HT-29 (cell line): Measurements from ENCODE around the gene CALHM1. TPM values are rescaled to one million over a fixed set of nuclear protein-coding genes. Genes with fewer than 3 reads are reported as not detected.
"Not testable (repeated sequence)": the region's sequence is repeated elsewhere in the genome, so short reads cannot be mapped to it uniquely, and the experiment has no call there.

Experiments used
- DNase-seq: peaks from one replicate; pipeline ENCODE4 v3.0.0-alpha.2; 2015; ENCODE audit warnings: low spot score
- total RNA-seq: library from RNA; depleted of rRNA; stranded (reverse); fragments of >200 nt; shearing (Covaris generic); gene quantifications from 2 replicates; pipeline ENCODE4 v1.2.3, GENCODE V29; 2014

CALHM1 gene
- total RNA-seq, 1 experiment from 2014 or later = not detected

DNA sequence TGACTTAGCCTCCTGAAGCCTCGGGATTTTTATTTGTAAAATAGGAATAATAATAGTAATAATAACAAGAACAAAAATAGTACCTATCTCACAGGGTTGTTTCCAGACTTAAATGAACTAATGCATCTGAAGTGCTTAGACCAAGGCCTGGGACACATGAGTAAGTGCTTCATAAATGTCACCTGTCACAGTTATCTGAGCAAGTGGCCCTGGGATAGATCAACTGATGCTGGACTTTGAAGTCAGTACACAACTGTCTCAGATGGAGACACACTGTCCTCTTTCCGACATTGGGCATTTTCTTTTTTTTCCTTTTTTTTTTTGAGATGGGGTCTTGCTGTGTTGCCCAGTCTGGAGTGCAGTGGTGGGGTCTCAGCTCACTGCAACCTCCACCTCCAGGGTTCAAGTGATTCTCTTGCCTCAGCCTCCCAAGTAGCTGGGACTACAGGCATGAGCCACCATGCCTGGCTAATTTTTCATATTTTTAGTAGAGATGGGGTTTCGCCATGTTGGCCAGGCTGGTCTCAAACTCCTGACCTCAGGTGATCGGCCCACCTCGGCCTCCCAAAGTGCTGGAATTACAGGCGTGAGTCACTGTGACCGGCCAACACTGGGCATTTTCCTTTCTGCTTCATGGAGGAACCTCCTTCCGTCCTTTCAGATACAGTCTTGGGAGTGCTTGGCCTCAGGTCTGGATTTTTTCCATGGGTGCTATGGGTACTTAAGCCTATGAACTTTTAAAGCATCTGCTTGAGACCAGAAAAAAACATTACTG, 28.1 kb upstream of the CALHM1 start:
- DNase-seq = not testable (repeated sequence)

DNA sequence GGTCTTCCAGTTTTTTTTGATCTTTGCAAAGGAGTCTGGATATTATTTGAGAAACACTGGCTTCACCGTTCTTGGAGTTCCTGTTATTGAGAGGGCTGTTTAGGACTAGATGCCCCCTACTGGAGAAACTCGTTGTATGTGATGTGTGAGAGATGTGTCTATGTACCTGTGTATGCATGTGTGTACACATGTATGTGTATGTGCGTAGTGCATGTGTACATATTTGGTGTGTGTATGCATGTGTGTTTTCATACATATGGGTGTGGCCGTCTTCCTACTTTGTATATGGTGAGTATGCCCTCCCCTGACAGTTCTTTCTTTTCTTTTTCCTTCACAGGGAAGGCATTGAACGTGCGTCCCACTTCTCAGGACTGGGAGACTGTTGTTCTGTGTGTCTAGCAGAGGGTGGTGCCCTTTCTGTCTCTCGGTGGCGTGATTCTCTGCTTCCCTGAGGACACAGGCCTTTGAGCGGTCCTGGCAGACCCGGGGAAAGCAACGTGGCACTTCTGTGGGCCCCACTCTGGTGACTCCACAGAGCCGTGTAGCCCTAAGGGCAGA, 23.4 kb upstream of the CALHM1 start:
- DNase-seq = peak; percentile 72

DNA sequence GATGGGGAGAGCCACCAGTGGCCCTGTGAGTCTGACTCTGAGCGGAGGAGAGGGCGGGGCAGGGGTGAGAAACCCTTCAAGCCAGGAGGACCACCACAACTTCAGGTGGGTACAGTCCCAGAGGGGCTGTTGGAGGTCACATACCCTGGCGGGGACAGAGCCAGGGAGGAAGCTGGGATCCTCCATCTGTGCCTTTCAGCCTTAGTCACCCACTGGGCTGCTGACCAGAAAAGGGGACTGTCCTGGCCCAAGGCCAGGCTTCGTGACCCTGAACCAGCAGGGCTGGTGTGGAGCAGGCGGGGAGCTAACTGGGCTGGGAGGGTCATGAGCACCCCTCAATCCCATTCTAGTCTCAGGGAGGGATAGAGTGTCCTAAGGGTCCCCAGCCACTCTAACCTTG, 21.8 kb upstream of the CALHM1 start:
- DNase-seq = no peak

DNA sequence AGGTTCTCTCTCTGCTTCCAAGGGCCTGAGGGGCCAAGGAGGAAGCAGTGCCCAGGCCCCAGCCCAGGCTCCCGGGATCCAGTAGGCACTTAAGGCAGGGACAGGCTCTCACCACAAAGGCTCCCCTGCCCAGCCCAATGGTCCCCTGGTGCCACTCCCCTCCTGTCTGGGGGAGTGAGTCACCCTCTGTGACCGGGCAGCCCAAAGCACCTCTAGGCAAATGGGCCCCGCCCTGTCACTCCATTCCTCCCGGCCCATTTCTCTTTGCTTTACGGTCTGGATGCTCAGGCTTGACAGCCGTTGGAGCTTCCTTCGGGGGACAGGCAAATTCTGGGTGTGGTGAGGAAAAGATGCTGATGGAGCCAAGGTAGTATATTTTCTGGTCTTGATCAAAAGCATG, 20.4 kb upstream of the CALHM1 start, which contains the start of gene CALHM3:
TSS of gene CALHM3 (minus strand) at position 106 of the 400 bp plus-strand sequence. CDS start 208 bp downstream, outside the sequence.
- DNase-seq = no peak

DNA sequence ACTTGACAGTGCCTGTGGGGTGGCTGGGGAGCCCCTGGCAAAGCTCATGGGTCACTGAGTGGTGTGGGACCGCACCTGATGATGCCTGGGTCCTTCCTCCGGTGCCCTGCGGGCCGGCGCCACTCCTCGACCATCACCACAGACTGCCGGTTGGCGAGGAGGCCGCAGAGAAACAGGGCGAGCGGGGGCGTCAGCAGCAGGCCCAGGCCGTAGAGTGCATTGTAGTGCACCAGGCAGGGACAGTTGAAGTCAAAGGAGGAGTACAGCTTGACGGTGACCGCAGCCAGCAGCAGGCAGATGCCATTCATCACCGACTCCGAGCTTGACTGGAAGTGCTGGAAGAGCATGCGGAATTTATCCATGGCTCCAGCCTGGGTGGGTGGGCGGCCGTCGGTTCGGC, 20.0 kb upstream of the CALHM1 start:
- no peak for DNase-seq

DNA sequence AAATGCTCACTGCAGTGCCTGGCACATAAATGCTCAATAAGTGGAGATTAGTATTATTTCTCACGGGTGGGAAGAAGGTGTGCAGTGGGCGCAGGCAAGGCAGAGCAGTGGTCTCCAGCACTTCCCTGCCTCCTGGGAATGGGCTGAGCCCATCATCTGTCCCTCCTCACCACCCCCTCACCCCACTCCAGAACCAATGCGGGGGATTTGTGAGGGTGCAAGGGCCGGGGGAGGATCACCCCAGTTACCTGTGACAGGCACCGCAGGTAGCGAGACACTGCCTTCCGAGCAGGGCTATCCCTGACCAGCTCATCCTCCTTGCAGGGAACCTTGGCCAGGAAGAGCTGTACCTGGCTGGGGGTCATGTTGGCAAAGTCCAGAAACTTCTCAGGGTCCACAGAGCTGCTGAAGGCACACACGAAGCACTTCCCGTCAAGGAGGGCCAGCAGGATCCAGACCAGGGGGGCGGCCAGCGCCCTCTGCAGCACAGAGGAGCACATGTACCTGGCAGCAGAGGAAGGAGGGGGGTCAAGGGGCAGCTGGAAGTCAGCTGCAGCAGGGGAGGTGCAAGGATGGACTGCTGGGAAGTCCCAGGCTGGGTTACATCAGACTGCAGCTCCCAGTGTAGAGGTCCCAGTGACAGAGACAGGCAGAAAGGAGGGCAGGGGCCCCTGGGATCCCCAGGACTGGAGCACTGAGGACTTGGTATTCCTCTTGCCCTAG, 17.5 kb upstream of the CALHM1 start:
- no peak for DNase-seq

DNA sequence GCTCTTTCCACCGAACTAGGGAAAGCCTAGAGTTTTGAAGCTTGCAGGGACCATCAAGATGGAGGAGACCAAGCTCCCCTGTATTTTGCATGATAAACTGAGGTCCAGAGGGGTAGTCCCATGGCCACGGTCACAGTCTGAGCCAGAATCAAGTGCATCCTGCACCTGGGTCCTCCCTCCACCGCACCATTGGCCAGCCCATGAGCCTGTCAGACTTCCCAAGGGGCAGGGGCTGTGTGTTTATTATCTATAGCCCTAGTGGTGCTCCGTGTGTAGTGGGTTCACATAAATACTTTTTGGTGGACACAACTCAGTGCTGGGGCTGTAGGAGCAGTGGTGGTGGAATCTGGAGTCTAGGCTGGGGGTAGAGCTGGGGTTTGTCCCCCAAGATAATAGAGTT, 16.7 kb upstream of the CALHM1 start:
- DNase-seq = no peak

DNA sequence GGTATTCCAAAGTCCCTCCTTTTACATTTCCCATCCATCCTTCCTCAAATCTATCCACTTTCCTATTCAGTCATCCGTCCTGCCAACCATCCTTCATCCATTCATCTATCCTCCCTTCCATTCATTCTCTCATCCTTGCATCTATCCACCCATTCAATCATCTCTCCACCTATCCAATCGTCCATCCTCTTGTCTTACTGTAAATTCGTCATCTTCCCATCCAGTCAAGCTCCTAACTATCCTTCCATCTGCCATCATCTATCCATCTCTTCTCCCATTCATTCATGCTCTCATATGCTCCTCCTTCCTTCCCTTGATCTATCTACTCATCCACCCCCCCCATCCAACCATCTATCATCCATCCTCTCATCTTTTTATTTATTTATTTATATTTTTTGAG, 15.4 kb upstream of the CALHM1 start:
- DNase-seq = no peak

DNA sequence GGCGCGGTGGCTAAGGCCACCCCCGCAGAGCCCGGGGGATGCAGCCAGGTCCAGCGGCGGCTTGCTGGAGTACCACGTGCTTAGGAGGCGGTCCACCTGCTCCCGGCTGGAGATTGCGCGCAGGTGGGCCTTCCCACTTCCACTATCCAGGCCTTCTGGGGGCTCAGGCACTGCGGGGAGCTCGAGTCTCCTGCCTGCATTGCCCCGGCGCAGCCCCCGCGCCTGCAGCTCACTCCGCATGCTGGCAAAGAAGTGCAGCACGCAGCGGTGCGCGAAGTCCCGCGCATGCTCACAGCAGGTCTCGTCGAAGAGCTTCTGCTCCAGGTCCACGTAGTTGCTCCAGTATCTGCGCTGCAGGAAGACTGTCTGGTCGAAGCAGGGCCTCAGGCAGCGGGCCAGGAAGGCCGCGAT, 14.6 kb upstream of the CALHM1 start:
- DNase-seq = no peak

DNA sequence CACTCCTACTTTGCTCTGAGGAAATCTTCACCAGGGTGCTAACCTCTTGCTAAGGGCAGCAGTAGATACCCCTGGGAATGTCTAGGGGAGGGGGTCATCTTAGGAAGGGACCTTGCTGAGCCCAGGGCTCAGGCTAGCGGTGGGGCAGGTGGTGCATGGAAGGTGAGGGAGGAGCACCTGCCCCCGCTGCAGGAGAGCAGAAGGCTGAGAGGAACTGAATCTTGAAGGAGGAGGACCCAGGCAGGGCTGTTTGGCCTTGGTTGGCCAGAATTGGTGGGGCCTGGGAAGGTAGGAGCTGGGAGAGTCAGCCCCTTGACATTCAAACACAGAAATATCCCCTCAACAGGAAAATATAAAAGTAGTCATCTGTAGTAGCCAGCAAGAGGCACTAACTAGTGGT, 13.3 kb upstream of the CALHM1 start:
- no peak for DNase-seq

DNA sequence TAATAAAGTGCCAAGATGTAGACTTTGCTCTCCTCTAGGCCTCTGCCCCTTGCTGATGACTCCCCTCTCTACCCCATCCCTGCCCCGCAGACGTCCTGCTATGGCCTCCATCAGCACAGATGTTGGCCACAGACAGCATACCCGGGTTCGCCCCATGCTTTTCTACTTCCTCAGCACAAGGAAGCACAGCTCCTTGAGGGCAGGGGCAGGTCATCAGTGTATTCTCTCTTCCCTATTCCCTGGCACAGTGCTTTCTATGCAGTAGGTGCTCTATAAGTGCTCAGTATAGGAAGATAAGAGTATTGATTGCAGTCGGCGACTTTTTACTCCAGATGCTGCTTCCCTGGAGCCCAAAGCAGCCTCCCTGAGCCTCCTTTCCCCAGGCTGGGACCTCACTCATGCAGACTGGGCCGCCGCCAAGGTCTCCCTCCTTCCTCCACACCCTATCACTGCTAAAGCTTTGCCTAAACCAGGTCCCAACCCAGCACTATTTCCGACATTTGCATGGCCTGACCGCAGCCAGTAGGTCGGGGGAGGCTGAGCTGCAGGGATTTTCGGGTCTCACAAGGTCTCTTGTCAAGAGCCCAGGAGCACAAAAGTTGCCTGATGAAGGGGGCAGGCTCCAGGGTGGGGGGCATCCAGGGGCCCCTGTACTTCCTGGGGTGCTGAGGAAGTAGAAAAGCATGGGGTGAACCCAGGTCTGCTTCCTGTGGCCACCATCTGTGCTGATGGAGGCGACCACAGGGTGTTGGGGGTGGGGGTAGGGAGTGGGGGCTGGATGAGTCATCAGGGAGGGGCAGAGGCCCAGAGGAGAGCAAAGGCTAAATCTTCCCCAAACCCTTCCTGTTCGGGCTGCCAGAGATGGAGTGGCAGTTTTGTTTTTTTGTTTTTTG, 12.3 kb upstream of the CALHM1 start:
- no peak for DNase-seq

DNA sequence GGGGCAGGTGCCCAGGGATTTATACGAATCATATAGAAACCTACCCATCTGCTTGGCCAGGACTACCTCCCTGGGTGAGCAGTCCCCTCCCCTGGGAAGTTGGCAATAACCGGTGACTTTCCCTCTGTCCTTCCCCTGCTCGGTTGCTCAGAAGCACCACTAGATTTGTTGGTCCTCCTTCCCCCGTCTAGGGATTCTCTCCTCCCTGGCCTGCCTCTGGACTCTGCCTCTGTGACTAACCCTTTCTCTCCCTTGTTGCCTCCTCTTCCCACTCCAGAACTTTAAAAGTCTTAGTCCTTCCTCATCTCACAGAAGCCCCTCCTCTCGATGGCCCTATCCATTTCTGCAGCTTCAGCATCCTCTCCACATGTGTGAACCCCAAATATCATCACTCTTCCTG, 10.5 kb upstream of the CALHM1 start:
- no peak for DNase-seq

DNA sequence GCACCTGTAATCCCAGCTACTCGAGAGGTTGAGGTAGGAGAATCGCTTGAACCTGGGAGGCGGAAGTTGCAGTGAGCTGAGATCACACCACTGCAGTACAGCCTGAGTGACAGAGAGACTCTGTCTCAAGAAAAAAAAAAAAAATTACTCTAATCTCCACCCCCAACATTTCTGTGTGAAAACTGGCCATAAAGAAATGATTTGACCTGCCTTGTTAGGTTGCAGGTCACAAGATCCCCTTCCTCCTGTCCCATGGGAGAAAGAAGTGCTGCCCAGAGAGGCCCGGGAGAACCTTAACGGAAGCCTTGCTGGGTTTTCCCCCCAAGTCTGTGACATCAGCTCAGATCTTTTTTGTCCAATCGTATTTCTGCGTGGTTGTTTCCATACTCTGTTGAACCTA, 8.7 kb upstream of the CALHM1 start:
- DNase-seq = no peak

DNA sequence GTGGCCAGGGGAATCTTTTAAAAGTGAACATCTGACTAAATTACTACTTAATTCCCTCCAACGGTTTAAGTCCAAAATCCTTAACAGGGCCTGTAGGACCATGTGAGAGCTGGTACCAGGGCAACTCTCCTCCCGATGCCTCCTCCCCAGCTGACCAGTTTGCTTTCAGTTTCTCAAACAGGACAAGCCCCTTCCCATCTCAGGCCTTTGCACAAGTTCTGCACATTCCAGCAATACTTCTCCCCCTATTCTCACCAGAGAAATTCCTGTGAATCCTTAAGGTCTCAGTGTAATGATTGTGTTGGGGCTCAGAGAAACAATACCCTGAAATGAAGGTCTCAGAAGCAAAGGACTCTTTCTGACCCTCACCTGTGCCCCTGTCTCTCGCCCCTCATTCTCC, 8.0 kb upstream of the CALHM1 start:
- DNase-seq = no peak

DNA sequence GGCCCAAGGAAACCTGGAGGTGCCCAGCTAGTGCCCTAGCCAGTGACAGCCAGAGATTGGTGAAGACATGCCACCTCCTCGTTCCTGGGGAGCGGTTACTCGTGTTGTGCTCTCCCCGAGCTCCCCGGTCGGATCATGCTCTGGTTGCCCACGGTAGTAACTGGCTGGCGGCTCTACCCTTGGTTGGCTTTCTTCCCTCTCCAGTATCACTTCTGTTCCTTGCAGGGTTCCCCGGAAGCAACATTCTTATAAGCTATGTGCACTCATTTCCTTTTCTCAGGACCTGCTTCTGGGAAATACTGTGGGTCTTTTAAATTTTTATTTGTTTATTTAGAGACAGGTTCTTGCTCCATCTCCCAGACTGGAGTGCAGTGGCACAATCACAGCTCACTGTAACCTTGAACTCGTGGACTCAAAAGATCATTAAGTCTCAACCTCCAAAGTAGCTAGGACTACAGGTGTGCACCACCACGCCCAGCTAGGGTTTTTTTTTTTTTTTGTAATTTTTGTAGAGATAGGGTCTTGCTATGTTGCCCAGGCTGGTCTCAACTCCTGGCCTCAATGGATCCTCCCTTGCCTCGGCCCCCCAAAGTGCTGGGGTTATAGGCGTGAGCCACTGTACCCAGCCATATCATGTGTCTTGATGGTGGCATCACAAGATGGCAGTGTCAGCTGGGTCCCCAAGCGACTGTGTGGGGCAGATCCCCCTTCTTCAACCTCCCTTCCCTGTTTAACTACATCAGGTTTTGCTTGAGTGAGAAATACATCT, 6.9 kb upstream of the CALHM1 start:
- no peak for DNase-seq

DNA sequence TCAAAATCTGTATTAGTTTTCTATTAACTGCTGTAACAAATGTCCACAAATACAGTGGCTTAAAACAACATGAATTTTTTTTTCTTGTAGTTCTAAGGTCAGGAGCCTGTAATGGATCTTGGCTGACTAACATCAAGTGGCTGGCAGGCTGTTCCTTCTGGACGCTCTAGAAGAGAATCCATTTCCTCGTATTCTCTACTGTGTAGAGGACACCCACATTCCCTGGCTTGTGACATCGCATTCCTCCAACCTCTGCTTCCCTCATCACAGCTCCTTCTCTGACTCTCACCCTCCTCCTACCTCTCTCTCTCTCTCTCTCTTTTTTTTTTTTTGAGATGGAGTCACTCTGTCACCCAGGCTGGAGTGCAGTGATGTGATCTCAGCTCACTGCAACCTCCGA, 4.8 kb upstream of the CALHM1 start:
- DNase-seq = no peak

DNA sequence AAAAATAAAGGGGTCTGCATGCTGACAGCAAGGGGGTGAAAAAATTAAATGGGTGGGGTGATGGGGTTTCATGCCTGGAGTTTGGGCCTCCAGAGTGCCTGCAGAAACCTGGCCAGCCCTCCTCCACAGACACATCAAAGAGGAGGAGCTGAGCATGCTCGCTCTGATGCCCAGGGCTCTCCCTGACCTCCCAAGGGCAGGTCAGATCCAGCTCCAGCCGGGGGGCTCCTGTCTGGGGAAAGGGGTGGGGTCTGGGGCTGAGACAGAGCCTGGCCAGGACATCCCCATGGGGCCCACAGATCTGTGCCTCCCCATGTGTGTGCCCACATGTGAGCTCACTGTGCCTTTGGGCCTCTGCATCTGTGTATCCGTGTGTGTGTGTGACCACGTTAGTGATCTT, 915 bp upstream of the CALHM1 start:
- DNase-seq = no peak

DNA sequence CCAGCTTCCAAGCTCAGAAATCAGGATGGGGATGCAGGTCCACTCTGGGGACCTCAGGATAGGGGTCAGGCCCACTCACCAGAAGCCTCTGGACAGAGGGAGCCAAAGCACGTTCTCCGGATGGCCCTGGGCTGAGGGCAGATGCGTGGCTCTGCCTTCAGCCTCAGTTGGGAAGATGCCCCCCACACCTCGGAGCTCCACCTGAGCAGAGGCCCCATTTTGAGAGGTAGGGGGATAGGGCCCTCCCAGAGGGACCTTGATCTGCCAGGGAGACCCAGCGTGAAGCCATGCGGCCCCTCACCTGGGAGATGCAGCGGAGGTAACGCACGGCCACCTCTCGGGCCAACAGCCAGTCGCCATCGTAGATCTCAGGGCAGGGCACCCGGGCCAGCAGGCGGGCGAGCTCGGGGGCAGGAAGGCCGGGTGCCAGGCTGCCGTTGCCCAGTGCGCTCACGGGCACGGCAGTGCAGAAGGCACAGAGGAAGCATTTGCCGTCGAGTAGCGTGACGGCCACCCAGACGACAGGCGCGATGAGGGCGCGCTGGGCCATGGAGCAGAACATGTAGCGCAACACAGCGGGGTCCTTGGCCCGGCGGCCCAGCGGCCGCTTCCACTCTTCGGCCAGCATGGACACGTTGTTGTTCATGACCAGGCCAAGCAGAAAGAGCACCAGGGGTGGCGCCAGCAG, 660 bp downstream of the CALHM1 start:
- DNase-seq = no peak

DNA sequence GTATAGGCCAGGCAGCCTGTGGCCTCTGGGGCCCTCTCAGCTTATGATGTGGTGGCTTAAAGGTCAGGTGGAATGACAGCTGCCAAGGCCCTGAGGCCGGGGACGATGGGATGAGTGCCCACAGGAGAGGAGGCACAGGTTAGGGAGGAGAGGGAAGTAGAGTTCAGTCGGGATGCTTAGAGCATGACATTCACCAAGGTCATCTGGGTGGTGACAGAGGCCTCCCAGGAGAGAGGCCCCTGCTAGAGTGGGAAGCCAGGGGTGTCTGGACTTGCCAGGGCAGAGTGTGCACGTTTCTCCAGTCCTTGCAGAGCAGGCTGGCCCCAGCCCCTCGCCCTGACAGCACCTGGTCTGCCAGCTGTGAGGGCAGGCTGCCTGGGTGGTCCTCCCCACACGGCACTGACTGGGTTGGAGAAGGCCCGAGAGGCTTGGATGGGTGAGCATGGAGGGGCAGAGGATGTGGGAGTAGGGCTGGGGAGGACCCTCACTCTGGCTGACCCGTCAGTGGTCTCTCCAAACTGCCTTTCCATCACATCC, 1.5 kb downstream of the CALHM1 start:
- DNase-seq = no peak

DNA sequence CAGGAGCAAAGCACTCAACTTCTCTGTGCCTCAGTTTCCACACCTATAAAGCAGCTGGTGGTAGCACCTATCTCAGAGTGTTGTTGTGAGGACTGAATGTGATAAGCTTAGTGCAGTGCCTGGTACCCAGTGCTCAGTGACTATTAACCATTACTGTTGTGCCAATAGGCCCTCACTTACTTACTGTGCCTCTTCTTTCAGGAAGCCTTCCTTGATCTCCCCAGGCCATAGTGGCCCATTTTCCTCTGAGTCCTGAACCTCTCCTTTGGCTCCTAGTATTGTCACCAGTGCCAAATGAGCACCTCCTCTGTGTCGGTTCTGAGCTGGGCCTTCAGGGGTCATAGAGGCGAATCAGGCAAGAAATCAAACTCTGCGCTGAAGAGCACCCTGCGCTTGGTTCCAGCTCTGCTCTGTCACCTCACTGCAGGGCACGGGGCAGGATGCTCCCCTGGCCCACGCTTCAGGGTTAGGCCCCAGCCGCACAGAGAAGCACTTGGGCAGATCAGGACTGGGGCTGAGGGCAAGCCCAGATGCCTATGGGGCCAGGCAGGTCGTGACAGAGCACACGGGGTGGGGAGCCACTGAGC, 2.5 kb downstream of the CALHM1 start:
- DNase-seq = no peak
